ENCODE measurements around the gene USP36.

- TF ChIP-seq CTCF (IDR thresholded peaks at IDR 0.05), result no peak
- TF ChIP-seq POLR2A (IDR thresholded peaks at IDR 0.05), result no peak
Observed at GRCh38 chr17:78764871-78765270, 75.7 kb downstream of the USP36 start.

Data from right lobe of liver (tissue), 4 donors.